Tibial artery (tissue), 4 donors: ENCODE measurements around the gene LNP1.
"Not testable (repeated sequence)": the region's sequence is repeated elsewhere in the genome, so short reads cannot be mapped to it uniquely, and the experiment has no call there.

Experiments
- DNase-seq, 2 donors: peaks; one replicate each; pipeline ENCODE4 v3.0.0-alpha.2; 2019
- H3K27ac ChIP-seq, 2 donors: fragments of 200-600 bp; sonication (generic) in 1 of 2; 1 replicate in 1 of 2; 2 replicates in 1 of 2; pipeline ENCODE4 v1.5.1; 2018 to 2019; ENCODE audit warnings: mild to moderate bottlenecking in 1 of 2
- H3K27me3 ChIP-seq, 2 donors: fragments of 200-600 bp; sonication (generic) in 1 of 2; one replicate each; pipeline versions ENCODE4 v1.5.1 to v1.6.0; 2016 to 2019
- H3K36me3 ChIP-seq, 3 donors: fragments of 200-600 bp; sonication (generic) in 2 of 3; one replicate each; pipeline ENCODE4 v1.5.1; 2016 to 2019; ENCODE audit warnings: mild to moderate bottlenecking in 2 of 3
- H3K4me1 ChIP-seq, 4 donors: fragments of 200-600 bp; sonication (generic) in 2 of 4; 1 replicate in 3 of 4; 2 replicates in 1 of 4; pipeline ENCODE4 v1.5.1; 2016 to 2019
- H3K4me3 ChIP-seq, 2 donors: fragments of 200-600 bp; sonication (generic) in 1 of 2; 1 replicate in 1 of 2; 2 replicates in 1 of 2; pipeline ENCODE4 v1.5.1; 2018 to 2019; ENCODE audit warnings: mild to moderate bottlenecking in 2 of 2
- H3K9me3 ChIP-seq, 3 donors: fragments of 200-600 bp; sonication (generic) in 1 of 3; one replicate each; pipeline ENCODE4 v1.5.1; 2016 to 2019
- CTCF ChIP-seq, 2 experiments: fragments of 200-600 bp in 1 of 2; fragments of 450-650 bp in 1 of 2; IDR thresholded peaks; one replicate each; pipeline ENCODE4 v1.5.1; 2017 to 2019; ENCODE audit warnings: antibody characterized with exemption in 2 of 2, mild to moderate bottlenecking in 1 of 2, moderate library complexity in 1 of 2
- intact Hi-C: fragments of 100-400 bp; cut with DNase I; formaldehyde crosslinking; loops from one replicate; pipeline ENCODE4 v1.15.0; 2023; ENCODE audit warnings: low total_unique reads

LNP1 gene

DNA sequence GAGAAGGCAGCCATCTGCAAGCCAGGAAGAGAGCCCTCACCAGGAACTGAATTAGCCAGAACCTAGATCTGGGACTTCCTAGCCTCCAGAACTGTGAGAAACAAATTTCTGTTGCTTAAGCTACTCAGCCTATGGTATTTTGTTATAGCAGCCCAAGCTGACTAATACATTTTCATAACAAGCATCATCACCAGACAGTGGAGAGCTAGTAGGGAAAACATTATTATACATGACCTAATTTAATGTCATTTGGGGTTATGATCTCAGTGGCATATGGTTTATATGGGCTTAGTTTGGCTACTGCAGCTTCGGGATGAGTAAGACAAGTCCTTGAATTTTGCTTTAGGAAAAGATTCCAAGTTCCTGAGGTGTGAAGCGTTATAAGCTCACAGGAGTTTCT lies 35.6 kb downstream of the LNP1 start:
- no peaks in the 10 kb centered on the region for H3K36me3 ChIP-seq
- no peak overlapping the region for H3K27ac ChIP-seq
- intact Hi-C loops = no loop called here
- no peak overlapping the region for H3K4me3 ChIP-seq
- H3K4me1 ChIP-seq = no peaks in the 10 kb centered on the region
- no peaks in the 10 kb centered on the region for H3K27me3 ChIP-seq
- DNase-seq = no peak
- no peak for TF ChIP-seq CTCF (IDR thresholded peaks at IDR 0.05)
- peaks cover 0 to 7% (median 0%) of the 10 kb centered on the region in 3 donors for H3K9me3 ChIP-seq

- Histone ChIP-seq H3K27me3 (no peaks in the 10 kb centered on the region), H3K4me3 (no peak overlapping the region), H3K4me1 (no peaks in the 10 kb centered on the region), H3K27ac (no peak overlapping the region), H3K9me3 (peaks cover 0 to 7% (median 0%) of the 10 kb centered on the region in 3 donors), H3K36me3 (no peaks in the 10 kb centered on the region)
- DNase-seq = no peak
- intact Hi-C loops = no loop called here
- no peak for TF ChIP-seq CTCF (IDR thresholded peaks at IDR 0.05)
These were observed 36.6 kb downstream of the LNP1 start for GRCh38 chr3:100437721-100438622.

DNA sequence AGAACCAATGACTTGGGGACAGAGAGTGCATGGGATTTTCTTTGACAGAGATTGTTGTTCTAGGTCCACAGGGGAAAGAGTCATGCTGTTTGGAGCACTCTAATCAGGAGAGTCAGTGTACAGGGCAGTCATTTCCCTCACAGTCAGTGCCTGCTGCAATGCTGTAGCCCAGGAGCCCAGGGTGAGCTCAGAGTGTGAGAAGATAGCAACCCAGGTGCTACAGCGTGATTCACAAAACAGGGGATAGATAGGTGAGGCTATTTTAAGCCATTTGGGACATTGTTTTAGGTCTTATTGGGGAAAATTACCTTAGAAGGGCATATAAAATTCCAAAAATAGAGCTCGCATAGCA lies 37.3 kb downstream of the LNP1 start:
- TF ChIP-seq CTCF (IDR thresholded peaks at IDR 0.05) = no peak
- Histone ChIP-seq H3K36me3 (no peaks in the 10 kb centered on the region), H3K4me1 (no peaks in the 10 kb centered on the region), H3K9me3 (peaks cover 0 to 7% (median 0%) of the 10 kb centered on the region in 3 donors), H3K4me3 (no peak overlapping the region), H3K27ac (no peak overlapping the region), H3K27me3 (no peaks in the 10 kb centered on the region)
- intact Hi-C loops = no loop called here
- DNase-seq = no peak

GRCh38 chr3:100440895-100441294 lies 39.6 kb downstream of the LNP1 start:
- no peak overlapping the region for H3K27ac ChIP-seq
- H3K9me3 ChIP-seq = no peaks in the 10 kb centered on the region
- no peaks in the 10 kb centered on the region for H3K4me1 ChIP-seq
- no peaks in the 10 kb centered on the region for H3K27me3 ChIP-seq
- intact Hi-C loops = no loop called here
- H3K36me3 ChIP-seq = no peaks in the 10 kb centered on the region
- no peak overlapping the region for H3K4me3 ChIP-seq
- no peak for TF ChIP-seq CTCF (IDR thresholded peaks at IDR 0.05)
- no peak for DNase-seq

DNA sequence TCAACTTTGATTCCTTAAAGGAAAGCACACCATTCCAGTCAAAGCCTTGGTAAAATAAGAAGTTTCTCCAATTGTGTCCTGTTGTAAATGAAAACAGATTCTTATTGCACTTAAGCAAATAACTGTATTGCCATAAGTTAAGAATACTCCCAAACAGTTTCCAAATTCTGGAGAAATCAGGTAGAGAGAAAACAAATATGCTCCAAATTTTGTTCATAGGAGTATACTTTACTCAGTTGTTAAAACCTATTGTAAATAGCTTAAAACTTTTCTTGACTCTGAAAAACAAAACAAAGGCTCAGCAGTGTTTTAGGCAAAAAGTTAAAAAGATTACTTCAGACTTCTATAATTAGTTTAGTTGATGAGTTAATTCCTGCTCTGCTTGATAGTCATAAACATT lies 42.4 kb downstream of the LNP1 start:
- intact Hi-C loops = no loop called here
- Histone ChIP-seq H3K27me3 (no peaks in the 10 kb centered on the region), H3K27ac (no peak overlapping the region), H3K4me1 (no peaks in the 10 kb centered on the region), H3K4me3 (no peak overlapping the region), H3K9me3 (no peaks in the 10 kb centered on the region), H3K36me3 (no peaks in the 10 kb centered on the region)
- no peak for DNase-seq
- no peak for TF ChIP-seq CTCF (IDR thresholded peaks at IDR 0.05)

DNA sequence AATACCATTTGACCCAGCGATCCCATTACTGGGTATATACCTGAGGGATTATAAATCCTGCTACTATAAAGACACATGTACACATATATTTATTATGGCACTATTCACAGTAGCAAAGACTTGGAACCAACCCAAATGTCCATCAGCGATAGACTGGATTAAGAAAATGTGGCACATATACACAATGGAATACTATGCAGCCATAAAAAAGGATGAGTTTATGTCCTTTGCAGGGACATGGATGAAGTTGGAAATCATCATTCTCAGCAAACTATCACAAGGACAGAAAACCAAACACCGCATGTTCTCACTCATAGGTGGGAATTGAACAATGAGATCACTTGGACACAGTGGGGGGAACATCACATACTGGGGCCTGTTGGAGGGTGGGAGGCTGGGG lies 45.7 kb downstream of the LNP1 start:
- DNase-seq, intact Hi-C loops, H3K36me3 ChIP-seq, H3K27ac ChIP-seq, H3K4me3 ChIP-seq, H3K27me3 ChIP-seq, H3K4me1 ChIP-seq, H3K9me3 ChIP-seq: not testable (repeated sequence)
